ENCODE measurements around the gene CIDEB.

Gene CIDEB

DNA sequence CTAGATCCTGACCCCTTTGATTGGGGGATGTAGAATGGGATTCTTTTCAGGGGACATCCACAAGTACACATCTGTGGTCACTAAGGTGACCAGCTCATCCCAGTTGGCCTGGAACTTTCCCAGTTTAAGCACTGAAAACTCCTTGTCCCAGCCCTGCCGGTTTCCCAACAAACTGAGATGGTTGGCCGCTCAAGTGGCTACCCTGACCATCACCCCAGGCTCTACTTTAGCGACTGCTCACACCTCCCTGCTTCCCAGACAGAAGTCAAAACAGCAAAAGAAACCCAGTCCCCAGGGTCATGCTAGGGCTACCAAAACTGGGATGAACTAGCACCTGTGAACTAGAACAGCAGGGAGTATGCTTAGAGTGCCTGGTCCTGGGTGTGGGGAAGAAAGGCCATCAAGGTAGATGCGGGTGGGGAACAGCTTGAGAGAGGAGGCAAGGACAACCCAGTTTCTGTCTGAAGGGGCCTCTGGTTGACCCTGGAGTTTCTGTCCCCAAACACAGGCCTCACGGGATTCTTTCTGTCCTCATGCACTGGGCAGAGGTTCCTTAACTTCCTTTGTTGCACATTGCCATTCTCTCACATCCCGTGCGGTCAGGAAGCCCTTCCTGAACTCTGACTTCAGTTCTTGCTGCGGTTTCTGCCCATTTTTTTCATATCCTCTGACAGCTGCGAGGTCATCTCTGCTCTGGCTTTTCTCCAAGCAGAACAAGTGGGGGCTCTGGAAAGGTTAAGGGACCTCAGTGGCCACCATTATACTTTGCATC lies 5.1 kb upstream of the CIDEB start:
- no peak for DNase-seq (ENCODE audit: low read depth)

DNA sequence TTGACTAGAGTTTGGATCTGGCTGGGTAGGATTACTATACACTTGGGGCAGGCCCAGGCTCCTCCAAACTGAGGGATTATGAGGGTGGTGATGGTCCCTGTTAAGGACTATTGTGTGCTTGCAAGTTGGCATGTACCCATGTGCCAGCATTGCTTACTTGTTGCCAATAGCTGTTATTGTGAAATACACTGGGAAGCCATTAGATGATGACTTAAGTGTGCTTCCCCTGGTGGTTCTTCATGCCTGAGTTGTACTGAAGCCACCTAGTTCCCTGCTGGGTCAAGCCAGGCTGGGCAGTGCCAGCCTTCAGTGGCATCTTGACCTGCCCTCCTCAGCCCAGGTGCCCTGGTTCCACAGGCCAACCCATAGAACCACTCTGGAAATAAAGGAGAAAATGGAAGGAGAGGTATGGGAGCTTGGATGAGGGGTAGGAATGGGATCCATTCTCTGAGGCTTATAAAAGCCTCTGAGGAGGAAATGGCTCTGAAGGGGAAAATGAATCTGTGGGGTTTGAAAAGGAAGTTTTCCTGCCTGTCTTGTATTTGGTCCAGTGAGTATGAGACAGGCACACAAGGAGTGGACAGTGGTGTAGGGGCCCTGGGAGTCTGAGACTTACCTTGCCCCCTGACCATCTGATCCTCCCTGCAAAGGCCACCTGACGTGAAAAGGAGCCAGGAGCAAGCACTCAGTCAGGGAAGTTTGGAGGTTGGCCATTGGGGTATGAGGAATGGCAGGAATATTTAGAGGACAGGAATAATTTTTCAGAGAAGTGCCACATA lies 4.2 kb upstream of the CIDEB start:
- no peak for DNase-seq (ENCODE audit: low read depth)

- DNase-seq (ENCODE audit: low read depth), result peak; percentile 40
These were observed 3.1 kb upstream of the CIDEB start, which contains the start of gene LTB4R for GRCh38 chr14:24310646-24311604. Gene LTB4R (plus strand): TSS chr14:24311502. CDS start chr14:24315652, 4,150 bp downstream.

DNA sequence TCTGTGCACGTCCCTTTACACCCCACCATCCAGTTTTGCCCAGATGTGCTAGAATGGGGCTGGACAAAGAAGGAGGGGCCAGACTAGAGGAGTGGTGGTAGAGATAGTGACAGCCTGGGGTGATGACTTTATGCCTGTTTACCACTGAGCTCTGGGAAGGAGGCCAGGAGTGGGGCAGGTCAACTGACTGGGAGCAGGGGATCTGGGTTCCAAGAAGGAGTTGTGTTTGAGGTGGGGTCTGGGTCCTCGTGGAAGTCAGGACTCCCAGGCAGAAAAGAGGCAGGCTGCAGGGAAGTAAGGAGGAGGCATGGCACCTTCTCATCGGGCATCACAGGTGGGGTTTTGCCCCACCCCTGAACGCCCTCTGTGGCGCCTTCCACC lies 2.5 kb upstream of the CIDEB start:
- DNase-seq (ENCODE audit: low read depth), result no peak

GRCh38 chr14:24309538-24310264 lies 1.9 kb upstream of the CIDEB start, which contains the start of gene LTB4R2:
Gene LTB4R2 (plus strand): TSS chr14:24310140. CDS start chr14:24310665, 525 bp downstream.
- no peak for DNase-seq (ENCODE audit: low read depth)

- DNase-seq (ENCODE audit: low read depth), result no peak
These were observed 756 bp upstream of the CIDEB start for GRCh38 chr14:24308342-24309124.

DNA sequence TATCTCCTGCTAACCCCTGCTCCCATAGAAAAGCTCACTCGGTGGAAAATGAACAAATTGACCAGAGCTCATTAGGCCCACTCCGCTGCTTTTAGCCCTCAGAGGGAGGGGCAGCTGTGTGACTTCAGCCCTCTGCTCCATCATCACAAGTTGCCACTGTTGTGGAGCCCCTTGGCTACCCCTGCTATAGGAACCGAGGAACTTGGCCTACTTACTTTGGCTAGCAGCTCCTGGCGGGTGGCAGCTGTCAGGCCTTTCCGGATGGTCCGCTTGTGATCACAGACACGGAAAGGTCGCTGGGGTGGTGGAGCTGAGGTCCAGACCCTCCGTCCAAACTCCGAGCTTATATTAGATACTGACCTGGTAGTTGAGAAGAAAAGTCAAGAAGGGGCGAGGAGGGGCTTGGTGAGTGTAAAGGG lies 612 bp downstream of the CIDEB start:
- no peak for DNase-seq (ENCODE audit: low read depth)

DNA sequence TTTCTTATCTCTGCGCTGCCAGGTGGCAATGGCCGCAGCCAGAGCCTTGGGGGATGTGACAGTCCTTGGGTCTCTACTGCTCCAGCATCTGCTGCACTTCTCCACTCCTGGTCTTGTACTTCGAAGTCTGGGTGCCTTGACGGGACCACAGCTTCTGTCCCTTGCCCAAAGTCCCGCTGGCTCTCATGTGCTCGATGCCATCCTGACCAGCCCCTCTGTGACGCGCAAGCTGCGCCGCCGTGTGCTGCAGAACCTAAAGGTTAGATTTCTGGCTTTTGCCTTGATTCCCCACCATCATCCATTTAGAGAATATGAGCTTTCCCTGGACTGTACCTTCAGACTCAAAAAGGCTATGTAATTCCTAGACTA lies 3.8 kb downstream of the CIDEB start:
- no peak for DNase-seq (ENCODE audit: low read depth)

DNA sequence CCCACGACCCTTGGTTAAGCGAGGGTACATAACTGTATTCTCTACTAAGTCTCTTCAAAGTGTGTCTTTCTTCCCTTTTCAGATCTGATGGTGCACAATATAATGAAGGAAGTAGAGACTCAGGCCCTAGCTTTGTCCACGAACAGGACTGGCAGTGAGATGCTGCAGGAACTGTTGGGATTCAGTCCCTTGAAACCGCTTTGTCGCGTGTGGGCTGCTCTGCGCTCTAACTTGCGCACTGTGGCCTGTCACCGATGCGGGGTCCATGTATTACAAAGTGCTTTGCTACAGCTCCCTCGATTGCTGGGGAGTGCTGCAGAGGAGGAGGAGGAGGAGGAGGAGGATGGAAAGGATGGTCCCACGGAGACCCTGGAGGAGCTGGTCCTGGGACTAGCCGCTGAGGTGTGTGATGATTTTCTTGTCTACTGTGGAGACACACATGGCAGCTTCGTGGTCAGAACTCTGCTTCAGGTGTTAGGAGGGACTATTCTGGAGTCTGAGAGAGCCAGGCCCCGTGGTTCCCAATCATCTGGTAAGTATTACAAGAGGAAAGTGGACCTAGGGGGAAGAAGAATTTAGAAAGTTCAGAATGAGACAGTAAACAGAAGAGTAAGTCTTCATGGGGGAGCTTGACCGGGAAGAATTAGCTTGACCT lies 7.3 kb downstream of the CIDEB start:
- no peak for DNase-seq (ENCODE audit: low read depth)

GRCh38 chr14:24299255-24300191 lies 8.3 kb downstream of the CIDEB start, which contains the start of the genes DHRS1 and NOP9:
Gene DHRS1 (minus strand): TSS chr14:24299780. CDS start chr14:24299106, 674 bp downstream.
Gene NOP9 (plus strand): TSS chr14:24299850. CDS start chr14:24299955, 105 bp downstream.
- DNase-seq (ENCODE audit: low read depth), result peak; percentile 88

- no peak for DNase-seq (ENCODE audit: low read depth)
These were observed 8.9 kb downstream of the CIDEB start for GRCh38 chr14:24298892-24299254.

- no peak for DNase-seq (ENCODE audit: low read depth)
These were observed 10.4 kb downstream of the CIDEB start for GRCh38 chr14:24297190-24297964.

DNA sequence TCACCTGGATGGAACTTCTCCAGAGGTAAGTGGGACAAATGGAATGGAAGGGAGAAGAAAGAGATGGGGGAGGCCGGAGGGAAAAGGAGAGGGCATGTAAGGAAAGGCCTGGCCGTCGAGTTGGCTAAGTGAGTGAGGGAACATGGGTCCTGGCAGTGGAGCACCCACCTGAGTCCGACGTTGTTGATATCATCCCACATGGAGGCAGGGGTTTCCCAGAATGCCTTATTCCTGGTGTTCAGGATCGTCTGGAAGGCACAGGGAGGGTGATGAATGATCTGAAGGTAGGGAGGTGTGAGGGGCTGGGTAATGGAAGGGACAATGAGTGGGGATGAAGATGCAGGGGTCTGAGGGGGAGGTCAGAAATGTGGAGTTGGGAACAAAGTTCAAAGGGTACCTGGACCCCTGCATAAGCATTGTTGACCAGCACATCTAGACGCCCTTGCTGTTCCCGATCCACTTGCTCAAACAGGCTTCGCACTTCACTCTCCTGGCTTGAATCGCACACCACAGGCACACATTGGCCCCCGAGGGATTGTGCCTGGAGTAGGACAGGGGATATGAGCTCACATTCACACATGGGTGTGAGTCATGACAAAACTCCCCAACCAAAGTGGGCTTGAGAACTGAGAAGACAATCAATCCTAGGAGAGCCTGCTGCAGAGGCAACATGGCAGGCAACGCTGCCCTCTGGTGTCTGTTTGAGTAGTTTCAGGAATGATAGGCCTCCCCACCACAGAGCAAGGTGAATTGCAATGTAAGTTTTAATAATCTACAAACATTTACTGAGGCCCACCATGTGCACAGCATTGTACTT lies 11.2 kb downstream of the CIDEB start:
- DNase-seq (ENCODE audit: low read depth), result peak; percentile 75

GRCh38 chr14:24293525-24293924 lies 14.3 kb downstream of the CIDEB start:
- DNase-seq (ENCODE audit: low read depth), result no peak

GRCh38 chr14:24292118-24292807 lies 15.5 kb downstream of the CIDEB start:
- DNase-seq (ENCODE audit: low read depth), result no peak

DNA sequence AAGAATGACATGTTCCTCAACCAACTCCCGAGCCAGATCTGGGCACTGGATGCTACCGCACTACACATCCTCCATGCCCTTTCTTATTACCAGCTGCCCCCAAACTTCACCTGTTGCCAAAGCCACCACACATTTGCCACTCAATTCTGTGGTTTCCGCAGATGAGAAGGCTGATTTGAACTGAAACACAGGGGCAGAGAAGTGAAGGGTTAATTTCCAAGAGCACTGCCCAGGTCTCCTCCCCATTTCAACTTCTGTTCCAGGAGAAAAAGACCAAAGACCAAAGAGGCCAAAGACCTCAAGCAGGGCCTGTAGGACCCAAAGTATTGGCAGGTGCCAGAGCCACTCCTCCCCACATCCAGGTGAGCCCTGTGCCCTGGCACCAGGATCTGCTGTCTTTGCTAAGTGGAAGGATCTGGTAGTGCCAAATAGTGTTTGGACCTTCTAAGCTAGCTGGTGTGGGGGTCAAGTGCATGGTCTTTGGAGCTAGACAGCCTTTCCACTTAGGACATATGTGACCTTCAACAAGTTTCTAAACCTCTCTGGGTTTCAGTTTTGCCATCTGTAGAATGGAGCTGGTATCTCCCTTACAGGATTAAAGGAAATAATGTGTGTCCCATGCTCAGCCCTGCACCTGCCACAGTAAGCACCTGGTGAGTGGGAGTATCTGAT lies 16.2 kb downstream of the CIDEB start:
- no peak for DNase-seq (ENCODE audit: low read depth)
